GM12801 (cell line): ENCODE data around the gene TOMM7.

Experiments used
- TF ChIP-seq, protein P1 (sequence below): IDR thresholded peaks from one replicate; pipeline ENCODE4 v1.5.1; 2011; ENCODE audit warnings: control low read depth; ENCODE audit not compliant: insufficient read length; ENCODE audit errors: extremely low read depth

Gene TOMM7

DNA sequence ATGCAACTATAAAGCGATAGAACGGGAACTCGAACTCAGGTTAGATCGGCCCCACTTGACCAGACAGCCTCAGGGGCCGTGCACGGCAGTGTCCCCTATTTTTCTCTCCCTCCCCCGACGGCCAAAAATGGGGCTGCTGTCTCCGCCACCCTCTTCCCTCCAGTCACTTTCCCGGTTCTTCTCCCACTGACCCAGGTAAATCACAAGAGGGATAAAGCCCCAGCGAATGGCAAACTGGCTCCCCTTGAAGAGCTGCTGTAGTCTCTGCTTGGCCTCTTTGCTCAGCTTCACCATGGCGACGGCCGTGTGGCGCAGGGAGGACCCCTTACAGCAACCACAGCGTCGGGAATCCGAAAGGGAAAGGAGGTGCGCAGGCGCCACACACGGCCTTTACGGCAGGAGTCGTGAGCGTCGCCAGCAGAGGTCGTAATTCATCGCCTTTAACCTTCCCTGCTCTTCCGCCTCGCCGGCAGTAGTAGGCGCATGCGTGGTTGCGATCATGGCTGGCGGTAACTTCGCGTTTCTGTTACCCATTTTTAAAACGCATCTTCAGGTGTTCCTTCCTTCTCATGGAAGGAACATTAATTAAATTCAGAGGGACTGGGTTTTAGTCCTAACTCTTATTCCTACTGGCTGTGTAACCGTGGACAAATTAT, at the start of gene TOMM7:
TSS of gene TOMM7 (minus strand) at position 364 of the 656 bp plus-strand sequence. CDS start at position 294, 70 bp downstream.
- TF ChIP-seq, protein P1, sequence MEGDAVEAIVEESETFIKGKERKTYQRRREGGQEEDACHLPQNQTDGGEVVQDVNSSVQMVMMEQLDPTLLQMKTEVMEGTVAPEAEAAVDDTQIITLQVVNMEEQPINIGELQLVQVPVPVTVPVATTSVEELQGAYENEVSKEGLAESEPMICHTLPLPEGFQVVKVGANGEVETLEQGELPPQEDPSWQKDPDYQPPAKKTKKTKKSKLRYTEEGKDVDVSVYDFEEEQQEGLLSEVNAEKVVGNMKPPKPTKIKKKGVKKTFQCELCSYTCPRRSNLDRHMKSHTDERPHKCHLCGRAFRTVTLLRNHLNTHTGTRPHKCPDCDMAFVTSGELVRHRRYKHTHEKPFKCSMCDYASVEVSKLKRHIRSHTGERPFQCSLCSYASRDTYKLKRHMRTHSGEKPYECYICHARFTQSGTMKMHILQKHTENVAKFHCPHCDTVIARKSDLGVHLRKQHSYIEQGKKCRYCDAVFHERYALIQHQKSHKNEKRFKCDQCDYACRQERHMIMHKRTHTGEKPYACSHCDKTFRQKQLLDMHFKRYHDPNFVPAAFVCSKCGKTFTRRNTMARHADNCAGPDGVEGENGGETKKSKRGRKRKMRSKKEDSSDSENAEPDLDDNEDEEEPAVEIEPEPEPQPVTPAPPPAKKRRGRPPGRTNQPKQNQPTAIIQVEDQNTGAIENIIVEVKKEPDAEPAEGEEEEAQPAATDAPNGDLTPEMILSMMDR, result no peak

DNA sequence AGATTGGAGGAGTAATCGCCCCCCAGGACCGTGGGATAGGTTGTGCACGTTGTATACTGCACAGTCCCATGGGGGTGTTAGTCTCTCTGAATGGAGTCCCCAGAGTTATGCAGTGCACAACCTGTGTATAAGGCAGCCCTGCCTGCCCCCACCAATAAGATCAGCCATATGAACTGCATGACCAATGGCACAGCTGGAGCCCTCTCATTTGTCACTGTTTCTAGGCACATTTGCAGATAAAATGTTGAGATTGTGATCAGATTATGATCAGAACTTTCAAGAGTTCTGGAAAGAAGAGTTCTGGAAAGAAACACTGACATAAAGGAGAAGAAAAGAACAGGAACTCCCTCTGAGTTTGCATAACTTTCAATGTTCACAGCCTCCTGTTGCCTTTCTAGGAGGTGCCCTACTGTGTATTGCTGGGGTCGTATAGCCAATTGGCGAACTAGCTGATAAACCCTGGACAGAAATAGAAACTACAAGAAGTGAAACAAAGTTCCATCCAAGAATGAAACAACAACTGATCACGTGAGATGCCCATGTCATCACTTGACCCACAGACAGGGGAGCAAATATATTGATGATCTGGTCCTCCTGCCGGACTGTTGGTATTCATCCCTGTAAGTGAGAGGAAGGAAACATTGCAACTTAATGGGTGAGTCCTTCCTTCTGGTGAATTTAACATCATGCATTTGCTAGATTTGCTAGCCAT, 49.6 kb upstream of the TOMM7 start:
- TF ChIP-seq, protein P1, result no peak

DNA sequence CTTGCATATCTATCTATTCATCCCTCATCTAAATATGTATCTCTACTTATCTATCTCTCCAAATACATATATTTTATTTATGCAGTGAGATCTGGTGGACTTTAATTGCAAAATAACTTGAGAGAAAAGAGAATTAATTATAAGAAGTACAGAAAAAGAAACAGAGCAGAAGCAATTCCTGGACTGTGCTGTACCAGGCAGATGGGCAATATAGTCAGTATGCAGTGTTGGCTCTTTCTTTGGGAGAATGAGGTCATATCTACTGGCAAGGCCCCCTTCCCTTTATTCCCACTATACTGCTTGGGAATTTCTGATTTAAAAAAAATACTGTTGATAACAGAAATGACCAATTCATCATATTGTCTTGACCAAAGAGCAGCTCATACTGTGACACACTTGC, 49.0 kb upstream of the TOMM7 start:
- TF ChIP-seq, protein P1, result no peak

DNA sequence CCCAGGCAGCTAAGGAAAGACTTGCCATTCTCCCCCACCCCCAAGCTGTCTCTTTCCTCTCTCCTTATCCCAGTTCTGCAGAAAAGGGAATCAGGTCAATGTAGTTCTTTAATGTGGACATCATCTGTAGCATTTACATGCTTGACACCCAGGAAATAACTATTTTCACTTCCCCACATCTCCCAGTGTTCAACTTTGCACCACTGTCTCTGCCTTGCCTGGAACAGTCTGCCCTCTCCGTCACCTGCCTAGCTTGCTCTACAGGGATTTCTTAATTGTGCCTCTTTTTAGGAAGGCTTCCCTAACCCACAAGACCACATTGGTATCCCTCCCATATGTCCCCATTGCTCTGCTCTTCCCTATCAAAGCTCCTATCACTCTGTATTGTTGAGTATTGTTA, 45.9 kb upstream of the TOMM7 start:
- TF ChIP-seq, protein P1, result no peak

DNA sequence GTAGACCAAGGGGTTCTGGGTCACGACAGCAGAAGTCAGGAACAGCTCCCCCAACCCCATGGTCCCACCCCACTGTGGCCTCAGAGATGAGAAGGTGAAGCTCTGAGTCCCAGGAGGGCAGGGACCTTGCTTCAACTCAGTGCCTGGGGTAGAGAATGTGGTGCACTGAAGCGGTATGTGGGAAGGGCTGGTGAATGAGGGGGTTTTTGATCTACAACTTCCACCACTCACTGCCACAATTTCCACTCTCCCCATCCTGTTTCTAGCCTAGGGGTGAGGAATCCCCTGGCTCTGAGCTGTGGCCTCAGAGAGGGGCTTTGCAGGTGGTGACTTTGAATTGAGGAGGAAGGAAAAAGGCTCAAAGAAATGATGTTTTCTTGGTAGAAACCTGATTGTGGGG, 44.9 kb upstream of the TOMM7 start:
- TF ChIP-seq, protein P1, result no peak

DNA sequence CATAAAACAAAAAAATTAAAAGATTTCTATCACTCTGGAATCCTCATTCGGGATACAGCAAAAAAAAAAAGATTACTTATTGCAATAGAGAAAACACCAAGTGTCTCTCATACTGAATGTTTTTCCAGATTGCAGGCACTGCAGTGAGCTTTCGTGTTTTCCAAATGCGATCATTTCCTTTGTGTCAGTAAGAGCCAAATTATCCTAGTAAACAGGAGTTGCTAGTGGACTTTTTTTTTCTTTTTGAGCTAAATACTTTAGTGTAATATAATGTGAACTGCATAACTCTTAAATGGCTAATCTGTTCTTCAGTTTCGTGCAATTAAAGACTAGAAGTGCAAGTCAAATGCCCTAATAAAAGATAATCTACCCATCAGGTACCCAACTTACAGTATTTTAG, 44.4 kb upstream of the TOMM7 start:
- TF ChIP-seq, protein P1, result no peak

DNA sequence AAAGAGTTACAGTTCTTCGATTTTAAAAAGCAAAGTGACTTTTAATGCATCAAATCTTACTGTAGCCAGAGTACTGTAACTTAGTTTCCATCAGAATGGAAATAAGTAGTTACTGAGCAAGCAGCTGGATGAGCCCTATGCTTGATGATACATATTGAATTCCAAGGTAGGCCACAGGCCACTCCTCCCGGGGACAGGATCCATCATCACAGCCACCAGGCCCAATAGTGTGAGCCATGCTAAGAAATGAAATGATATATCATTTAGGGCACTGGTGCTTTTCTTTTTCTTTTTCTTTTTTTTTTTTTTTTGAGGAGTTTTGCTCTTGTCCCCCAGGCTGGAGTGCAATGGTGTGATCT, 42.9 kb upstream of the TOMM7 start:
- TF ChIP-seq, protein P1, result no peak
